Dermis microvascular lymphatic vessel endothelial cell (primary cell): Measurements from ENCODE around the gene ZNF831. TPM values are rescaled to one million over a fixed set of nuclear protein-coding genes. Genes with fewer than 3 reads are reported as not detected.

ENCODE experiments used
- DNase-seq, 2 donors: peaks; one replicate each; pipeline versions ENCODE4 v3.0.0 to v3.0.0-alpha.2; 2010; ENCODE audit warnings: low read depth in 2 of 2
- total RNA-seq: library from RNA; depleted of rRNA; stranded (reverse); fragments of >200 nt; gene quantifications from 2 replicates; pipeline ENCODE4 v1.2.1, GENCODE V29; 2014

Gene ZNF831
- total RNA-seq, 1 donor from 2014 or later, result under 0.01 TPM

DNA sequence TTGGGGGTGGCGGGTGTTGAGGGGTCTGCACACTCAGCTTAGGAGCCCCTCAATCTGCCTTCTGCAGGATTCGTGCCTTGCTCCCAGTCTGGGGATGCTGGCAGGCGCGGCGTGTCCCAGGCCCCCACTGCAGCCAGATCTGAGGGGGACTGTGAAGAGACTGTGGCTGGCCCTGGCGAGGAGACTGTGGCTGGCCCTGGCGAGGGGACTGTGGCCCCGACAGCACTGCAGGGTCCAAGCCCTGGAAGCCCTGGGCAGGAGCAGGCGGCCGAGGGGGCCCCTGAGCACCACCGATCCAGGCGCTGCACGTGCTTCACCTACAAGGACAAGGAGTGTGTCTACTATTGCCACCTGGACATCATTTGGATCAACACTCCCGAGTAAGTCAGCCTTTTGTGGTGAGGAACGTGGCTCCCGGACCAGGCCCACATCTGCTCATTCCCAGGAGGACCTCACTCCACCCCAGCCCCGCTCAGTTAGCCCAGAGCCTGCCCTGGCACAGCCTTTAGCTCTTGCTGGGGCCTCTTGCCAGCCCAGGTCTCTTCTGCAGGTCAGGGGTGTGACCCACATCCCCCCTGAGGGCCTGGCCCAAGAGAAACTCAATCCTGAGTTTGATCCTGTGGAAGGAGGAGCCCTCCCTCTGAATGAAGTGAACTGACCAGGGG is 137.9 kb downstream of the ZNF831 start:
- DNase-seq, result no peak

DNA sequence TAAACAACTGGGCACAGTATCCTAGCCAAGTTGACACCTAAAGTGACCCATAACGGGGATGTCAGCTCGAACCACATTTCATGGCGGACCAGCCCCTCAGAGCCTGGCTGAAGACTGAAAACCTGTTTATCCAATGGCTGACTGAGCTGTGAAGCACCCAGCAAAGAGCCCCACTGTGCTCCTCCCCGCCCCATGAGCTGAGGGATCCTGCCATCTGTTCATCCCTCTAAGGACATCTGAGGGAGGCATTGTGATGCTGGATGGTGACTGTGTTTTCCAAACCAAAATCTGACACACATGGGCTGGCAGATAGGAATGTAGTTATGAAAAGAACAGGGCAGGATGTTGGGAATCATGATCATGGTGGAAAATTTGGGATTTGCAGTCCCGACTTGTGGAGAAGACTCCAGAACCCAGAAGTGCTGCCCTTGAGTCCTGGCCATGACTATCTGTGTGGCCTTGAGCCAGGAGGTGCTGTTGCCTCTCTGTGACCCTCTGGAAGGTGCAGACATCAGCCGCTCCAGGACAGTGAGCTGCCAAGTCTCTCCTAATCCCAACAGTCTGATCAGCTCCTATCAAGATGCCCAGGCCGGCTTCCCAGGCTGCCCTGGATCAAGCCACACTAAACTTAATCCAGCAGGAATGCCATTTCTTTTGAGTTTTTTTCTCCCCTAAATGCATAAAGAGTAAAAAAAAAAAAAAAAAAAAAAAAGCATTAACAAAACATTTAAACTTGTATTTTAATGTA is 142.5 kb downstream of the ZNF831 start:
- DNase-seq, result no peak

DNA sequence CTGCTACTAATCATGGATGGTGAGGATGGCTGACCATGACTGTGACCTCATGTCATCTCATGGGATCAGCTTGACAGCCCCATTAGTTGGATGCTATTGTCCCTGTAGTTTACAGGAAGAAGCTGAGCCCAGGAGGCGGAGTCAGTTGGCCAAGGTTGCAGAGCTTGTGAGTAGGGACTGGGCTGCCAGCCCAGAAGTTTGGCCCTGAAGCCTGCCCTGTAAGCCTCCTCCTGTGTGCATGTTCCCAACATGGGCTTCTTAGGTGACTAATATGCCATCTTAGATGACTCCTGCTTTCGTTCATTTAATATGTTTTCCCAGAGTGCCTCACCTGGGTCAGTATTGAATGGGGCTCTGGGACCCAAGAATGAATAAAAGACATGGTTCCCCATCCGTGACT is 143.6 kb downstream of the ZNF831 start:
- DNase-seq, result no peak

Other genes starting within 250 kb of the ZNF831 start
- 51.3 and 59.8 TPM in 2 replicates for gene NELFCD, start 182.6 kb upstream of the ZNF831 start, total RNA-seq
- gene CTSZ, start 156.6 kb upstream of the ZNF831 start, total RNA-seq, result 206 and 357 TPM in 2 replicates
- under 0.01 TPM in 1 of 2 replicates, not detected in the other for gene TUBB1, start 144.4 kb upstream of the ZNF831 start, total RNA-seq
- gene ATP5F1E, start 131.5 kb upstream of the ZNF831 start, total RNA-seq, result 41.7 and 42.4 TPM in 2 replicates
- gene PRELID3B, start 121.0 kb upstream of the ZNF831 start, total RNA-seq, result 66.8 and 93.3 TPM in 2 replicates
- not detected in 2 replicates for gene EDN3, start 136.8 kb downstream of the ZNF831 start, total RNA-seq